Right lobe of liver (tissue), 4 donors: ENCODE results near the gene SLC41A3.
"Not testable (repeated sequence)": the region's sequence is repeated elsewhere in the genome, so short reads cannot be mapped to it uniquely, and the experiment has no call there.

Experiments used
- POLR2A ChIP-seq: fragments of 450-650 bp; IDR thresholded peaks from one replicate; pipeline ENCODE4 v1.6.1; 2017; ENCODE audit warnings: antibody characterized with exemption, mild to moderate bottlenecking
- TF ChIP-seq, protein P1 (sequence below), 4 donors: fragments of 200-600 bp in 3 of 4; fragments of 450-650 bp in 1 of 4; IDR thresholded peaks; one replicate each; pipeline versions ENCODE4 v1.5.1 to v1.8.0; 2016 to 2022; ENCODE audit warnings: antibody characterized with exemption in 4 of 4, mild to moderate bottlenecking in 2 of 4
- donor health status: DM: no; HTN: no; CAD: no.
- donor health status: DM: no; HTN: no; CAD: no.
- donor health status: DM: no; HTN: yes; CAD: no.

DNA sequence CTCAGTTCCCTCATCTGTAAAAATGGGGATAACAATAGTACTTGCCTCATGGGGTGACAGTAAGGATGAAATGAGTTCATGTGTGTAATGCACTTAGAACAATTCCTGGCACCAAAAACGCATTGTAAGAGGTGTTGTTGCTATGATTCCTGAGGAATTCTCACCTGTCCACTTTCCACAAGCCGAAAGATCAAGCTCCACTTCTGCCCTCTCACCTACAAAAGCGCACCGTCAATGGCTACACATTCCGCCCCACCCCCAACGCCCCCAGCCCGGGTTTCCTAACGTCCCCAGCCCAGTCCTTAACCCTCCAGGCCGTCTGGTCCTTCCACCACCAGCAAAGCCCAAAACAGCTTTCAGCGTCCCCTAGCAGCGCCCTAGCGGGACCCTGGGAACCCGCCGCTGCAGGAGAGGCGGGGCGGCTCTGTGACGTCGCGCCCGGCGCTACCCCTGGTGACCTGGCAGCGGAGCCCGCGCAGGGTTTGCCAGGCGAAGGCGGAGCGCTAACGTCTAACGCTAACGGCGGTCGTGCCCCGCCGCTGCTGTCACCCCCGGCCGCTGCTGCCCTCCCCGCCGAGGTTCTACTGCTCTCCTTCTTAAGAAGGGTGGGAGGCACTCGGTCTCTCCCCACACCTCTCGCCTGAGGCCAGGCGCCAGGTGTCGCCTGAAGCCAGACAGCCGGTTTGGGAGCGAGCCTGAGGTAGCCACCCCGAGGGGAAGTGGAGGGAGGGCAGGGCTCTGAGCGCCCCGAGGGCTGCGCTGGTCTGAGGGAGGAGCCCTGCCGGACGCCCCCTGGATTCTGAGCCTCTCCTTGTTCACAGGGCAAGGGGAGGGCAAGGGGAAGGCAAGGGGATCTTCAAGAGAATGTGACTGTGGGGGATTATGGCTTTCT lies 115.0 kb downstream of the SLC41A3 start, which contains the start of gene ROPN1B:
- TF ChIP-seq, protein P1, sequence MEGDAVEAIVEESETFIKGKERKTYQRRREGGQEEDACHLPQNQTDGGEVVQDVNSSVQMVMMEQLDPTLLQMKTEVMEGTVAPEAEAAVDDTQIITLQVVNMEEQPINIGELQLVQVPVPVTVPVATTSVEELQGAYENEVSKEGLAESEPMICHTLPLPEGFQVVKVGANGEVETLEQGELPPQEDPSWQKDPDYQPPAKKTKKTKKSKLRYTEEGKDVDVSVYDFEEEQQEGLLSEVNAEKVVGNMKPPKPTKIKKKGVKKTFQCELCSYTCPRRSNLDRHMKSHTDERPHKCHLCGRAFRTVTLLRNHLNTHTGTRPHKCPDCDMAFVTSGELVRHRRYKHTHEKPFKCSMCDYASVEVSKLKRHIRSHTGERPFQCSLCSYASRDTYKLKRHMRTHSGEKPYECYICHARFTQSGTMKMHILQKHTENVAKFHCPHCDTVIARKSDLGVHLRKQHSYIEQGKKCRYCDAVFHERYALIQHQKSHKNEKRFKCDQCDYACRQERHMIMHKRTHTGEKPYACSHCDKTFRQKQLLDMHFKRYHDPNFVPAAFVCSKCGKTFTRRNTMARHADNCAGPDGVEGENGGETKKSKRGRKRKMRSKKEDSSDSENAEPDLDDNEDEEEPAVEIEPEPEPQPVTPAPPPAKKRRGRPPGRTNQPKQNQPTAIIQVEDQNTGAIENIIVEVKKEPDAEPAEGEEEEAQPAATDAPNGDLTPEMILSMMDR (IDR thresholded peaks at IDR 0.05), result not testable (repeated sequence)
- not testable (repeated sequence) for TF ChIP-seq POLR2A
